Progenitor cell of endocrine pancreas (in vitro differentiated cells): ENCODE data around the gene MYO1E. TPM values are rescaled to one million over a fixed set of nuclear protein-coding genes. Genes with fewer than 3 reads are reported as not detected.

Experiments used
- DNase-seq: peaks from one replicate; pipeline ENCODE4 v3.0.0; 2021; ENCODE audit warnings: low spot score; ENCODE audit not compliant: unreplicated experiment
- H3K27ac Mint-ChIP-seq: 2 replicates; pipeline ENCODE4 v1.8.0; 2021; ENCODE audit warnings: mild to moderate bottlenecking, moderate library complexity, mixed read lengths
- H3K27me3 Mint-ChIP-seq: 2 replicates; pipeline ENCODE4 v1.8.0; 2021; ENCODE audit warnings: mixed read lengths
- H3K36me3 Mint-ChIP-seq: 2 replicates; pipeline ENCODE4 v1.8.0; 2022; ENCODE audit warnings: mixed read lengths; ENCODE audit not compliant: insufficient read depth
- H3K4me1 Mint-ChIP-seq: 2 replicates; pipeline ENCODE4 v1.8.0; 2021; ENCODE audit warnings: low read depth, mixed read lengths
- H3K4me3 Mint-ChIP-seq: 2 replicates; pipeline ENCODE4 v1.8.0; 2021; ENCODE audit warnings: low read depth, mild to moderate bottlenecking, moderate library complexity, mixed read lengths
- H3K9me3 Mint-ChIP-seq: 2 replicates; pipeline ENCODE4 v1.8.0; 2021; ENCODE audit warnings: low read depth, mixed read lengths
- CTCF ChIP-seq: fragments of 200-600 bp; sonication (generic); IDR thresholded peaks from one replicate; pipeline ENCODE4 v1.5.0; 2021; ENCODE audit warnings: antibody characterized with exemption, mild to moderate bottlenecking; ENCODE audit not compliant: unreplicated experiment
- long read RNA-seq: library from polyadenylated mRNA; unstranded; transcript quantifications from one replicate; pipeline ENCODE4 v2.0.0, GENCODE V29; 2020
- total RNA-seq: library from RNA; stranded (reverse); gene quantifications from 2 replicates; pipeline ENCODE4 v1.2.1, GENCODE V29; 2021

MYO1E gene
- total RNA-seq = 40.4 and 42.3 TPM in 2 replicates
- long read RNA-seq, full-length matches to known transcripts = 4 of 24 reads
- long read RNA-seq, partial matches to known transcripts = 14 of 24 reads
- long read RNA-seq, other reads (novel, unspliced or antisense) = 6 of 24 reads

GRCh38 chr15:59372352-59373211, at the start of gene MYO1E:
TSS of gene MYO1E (minus strand) at chr15:59372871. CDS start at chr15:59372500, 371 bp downstream.
- H3K4me3 Mint-ChIP-seq = peak within 1 kb of the TSS; percentile 95
- peaks cover 8% of the 10 kb centered on the region for H3K27me3 Mint-ChIP-seq
- H3K4me1 Mint-ChIP-seq = peaks cover 14% of the 10 kb centered on the region
- H3K27ac Mint-ChIP-seq = peak within 1 kb of the TSS; percentile 98
- H3K9me3 Mint-ChIP-seq = no peaks in the 10 kb centered on the region
- DNase-seq = peak; percentile 80
- no peak for TF ChIP-seq CTCF
- H3K36me3 Mint-ChIP-seq = no peaks in the 10 kb centered on the region

- DNase-seq = no peak
- Mint-ChIP-seq H3K9me3 (no peaks in the 10 kb centered on the region), H3K36me3 (no peaks in the 10 kb centered on the region), H3K4me3 (no peak overlapping the region), H3K27me3 (peaks cover 47% of the 10 kb centered on the region), H3K27ac (no peak overlapping the region), H3K4me1 (no peaks in the 10 kb centered on the region)
- TF ChIP-seq CTCF = peak; percentile 38
These were observed 48.4 kb upstream of the MYO1E start for GRCh38 chr15:59420986-59421618.

- no peak for TF ChIP-seq CTCF
- H3K27me3 Mint-ChIP-seq = peaks cover 47% of the 10 kb centered on the region
- H3K36me3 Mint-ChIP-seq = no peaks in the 10 kb centered on the region
- no peak for DNase-seq
- no peak overlapping the region for H3K4me3 Mint-ChIP-seq
- no peak overlapping the region for H3K27ac Mint-ChIP-seq
- H3K4me1 Mint-ChIP-seq = no peaks in the 10 kb centered on the region
- no peaks in the 10 kb centered on the region for H3K9me3 Mint-ChIP-seq
These were observed 47.4 kb upstream of the MYO1E start for GRCh38 chr15:59420108-59420507.

GRCh38 chr15:59419170-59419569, 46.5 kb upstream of the MYO1E start:
- no peak overlapping the region for H3K27ac Mint-ChIP-seq
- H3K4me3 Mint-ChIP-seq = no peak overlapping the region
- no peaks in the 10 kb centered on the region for H3K9me3 Mint-ChIP-seq
- no peaks in the 10 kb centered on the region for H3K4me1 Mint-ChIP-seq
- peaks cover 40% of the 10 kb centered on the region for H3K27me3 Mint-ChIP-seq
- DNase-seq = no peak
- no peaks in the 10 kb centered on the region for H3K36me3 Mint-ChIP-seq
- TF ChIP-seq CTCF = no peak

- Mint-ChIP-seq H3K27me3 (peaks cover 31% of the 10 kb centered on the region), H3K9me3 (no peaks in the 10 kb centered on the region), H3K36me3 (no peaks in the 10 kb centered on the region), H3K4me1 (no peaks in the 10 kb centered on the region), H3K27ac (no peak overlapping the region), H3K4me3 (no peak overlapping the region)
- DNase-seq = no peak
- TF ChIP-seq CTCF = no peak
These were observed 44.1 kb upstream of the MYO1E start for GRCh38 chr15:59416816-59417215.
